Prostate gland (tissue), 2 donors: ENCODE results near the gene N4BP2.
"Not testable (repeated sequence)": the region's sequence is repeated elsewhere in the genome, so short reads cannot be mapped to it uniquely, and the experiment has no call there.

Experiments used
- CTCF ChIP-seq, 4 experiments: fragments of 200-600 bp in 2 of 4; fragments of 450-650 bp in 2 of 4; sonication (generic) in 2 of 4; IDR thresholded peaks; 1 replicate in 3 of 4; 2 replicates in 1 of 4; pipeline ENCODE4 v1.5.1; 2016 to 2019; ENCODE audit warnings: antibody characterized with exemption in 4 of 4, mild to moderate bottlenecking in 2 of 4, moderate library complexity in 2 of 4
- POLR2A ChIP-seq: fragments of 450-650 bp; IDR thresholded peaks from one replicate; pipeline ENCODE4 v1.6.1; 2016; ENCODE audit warnings: antibody characterized with exemption, mild to moderate bottlenecking
- POLR2AphosphoS5 ChIP-seq: sonication (generic); formaldehyde crosslinking; IDR thresholded peaks from one replicate; pipeline ENCODE4 v1.6.1; 2017; ENCODE audit warnings: antibody characterized with exemption

- not testable (repeated sequence) for TF ChIP-seq CTCF (IDR thresholded peaks at IDR 0.05); POLR2AphosphoS5; POLR2A
Observed at GRCh38 chr4:40021116-40021515, 35.5 kb upstream of the N4BP2 start.
